Measurements from ENCODE around the gene PUS1.

- TF ChIP-seq EP300 (IDR thresholded peaks at IDR 0.05) (no peak), CTCF (IDR thresholded peaks at IDR 0.05) (no peak), POLR2A (IDR thresholded peaks at IDR 0.05) (no peak)
These were observed 21.3 kb downstream of the PUS1 start for GRCh38 chr12:131950182-131950913.
